PC-3 (cell line): ENCODE measurements around the gene DAPK1. TPM values are rescaled to one million over a fixed set of nuclear protein-coding genes. Genes with fewer than 3 reads are reported as not detected.

Experiments
- ATAC-seq: fragments of 200-7000 bp; cut with Tn5 transposase; 2 replicates; pipeline ENCODE4 v1.9.1; 2020; ENCODE audit warnings: mild to moderate bottlenecking, moderate library complexity
- BruUV-seq: library from RNA; stranded (reverse); fragments of 400-500 nt; replicated peaks from 2 replicates; lab custom pipeline; 2021; lab: Mats Ljungman, UMichigan
- CTCF ChIA-PET: fragments of 300-600 bp; sonication (Branson Sonifier 250); formaldehyde crosslinking; loops from one replicate; lab custom pipeline; 2022; ENCODE audit warnings: antibody characterized with exemption; lab: Charles Lee
- POLR2A ChIA-PET: fragments of 300-600 bp; sonication (Branson Sonifier 250); formaldehyde crosslinking; loops from one replicate; lab custom pipeline; 2022; ENCODE audit warnings: antibody characterized with exemption; ENCODE audit not compliant: unreplicated experiment; lab: Charles Lee
- DNase-seq: peaks from one replicate; pipeline ENCODE4 v3.0.0-alpha.2; 2015
- H2AFZ ChIP-seq: fragments of 300-600 bp; sonication (generic); 2 replicates; pipeline ENCODE4 v1.6.0; 2016; ENCODE audit warnings: antibody characterized with exemption, low read length
- H3F3A ChIP-seq: fragments of 300-600 bp; sonication (generic); one replicate; pipeline ENCODE4 v1.6.0; 2017; ENCODE audit warnings: antibody characterized with exemption, low read length, control low read depth, mild to moderate bottlenecking; ENCODE audit not compliant: unreplicated experiment
- H3K27ac ChIP-seq: fragments of 300-600 bp; sonication (generic); 2 replicates; pipeline ENCODE4 v1.5.1; 2016; ENCODE audit warnings: mild to moderate bottlenecking, low read length
- H3K27me3 ChIP-seq: fragments of 300-600 bp; sonication (generic); 2 replicates; pipeline ENCODE4 v1.6.1; 2016; ENCODE audit warnings: low read length, mixed read lengths
- H3K36me3 ChIP-seq: fragments of 300-600 bp; sonication (generic); 2 replicates; pipeline ENCODE4 v1.6.1; 2016; ENCODE audit warnings: low read depth, mixed run types, low read length, mixed read lengths
- H3K4me1 ChIP-seq: fragments of 300-600 bp; sonication (generic); 2 replicates; pipeline ENCODE4 v1.5.1; 2016; ENCODE audit warnings: low read length; ENCODE audit not compliant: insufficient read depth
- H3K4me2 ChIP-seq: fragments of 300-600 bp; sonication (generic); 2 replicates; pipeline ENCODE4 v1.6.0; 2016; ENCODE audit warnings: low read length
- H3K4me3 ChIP-seq: fragments of 300-600 bp; sonication (generic); 2 replicates; pipeline ENCODE4 v1.5.1; 2016; ENCODE audit warnings: mild to moderate bottlenecking, low read length, mixed read lengths
- H3K79me2 ChIP-seq: fragments of 300-600 bp; sonication (generic); 2 replicates; pipeline ENCODE4 v1.6.1; 2017; ENCODE audit warnings: low read length, mixed read lengths
- H3K9ac ChIP-seq: fragments of 300-600 bp; sonication (generic); 2 replicates; pipeline ENCODE4 v1.6.0; 2016; ENCODE audit warnings: mild to moderate bottlenecking, low read length
- H3K9me2 ChIP-seq: fragments of 300-600 bp; sonication (generic); replicated peaks from 2 replicates; pipeline ENCODE4 v1.6.1; 2016; ENCODE audit warnings: mixed run types, low read length, mixed read lengths
- H3K9me3 ChIP-seq: fragments of 300-600 bp; sonication (generic); 2 replicates; pipeline ENCODE4 v1.6.1; 2016; ENCODE audit warnings: low read length, mixed read lengths
- H4K20me1 ChIP-seq: fragments of 300-600 bp; sonication (generic); 2 replicates; pipeline ENCODE4 v1.6.1; 2016; ENCODE audit warnings: low read length, mixed read lengths
- CTCF ChIP-seq: fragments of 300-600 bp; sonication (generic); conservative IDR thresholded peaks from 2 replicates; pipeline ENCODE4 v1.5.1; 2017; ENCODE audit warnings: antibody characterized with exemption, low read depth, mild to moderate bottlenecking, low read length
- EZH2 ChIP-seq: fragments of 300-600 bp; sonication (generic); IDR thresholded peaks from one replicate; pipeline ENCODE4 v1.6.1; 2017; ENCODE audit warnings: antibody characterized with exemption, mild to moderate bottlenecking, low read length; ENCODE audit not compliant: unreplicated experiment
- EZH2phosphoT487 ChIP-seq: fragments of 300-600 bp; sonication (generic); IDR thresholded peaks from 2 replicates; pipeline ENCODE4 v1.6.1; 2018; ENCODE audit warnings: mild to moderate bottlenecking, antibody characterized with exemption, low read length, borderline replicate concordance
- intact Hi-C: fragments of 100-400 bp; cut with micrococcal nuclease; formaldehyde crosslinking; loops from 2 replicates; pipeline ENCODE4 v1.9.0; 2023
- total RNA-seq: library from RNA; depleted of rRNA; stranded (reverse); fragments of >200 nt; gene quantifications from 2 replicates; pipeline ENCODE4 v1.2.3, GENCODE V29; 2014

The DAPK1 gene
- total RNA-seq, 1 experiment from 2014 or later: not detected

GRCh38 chr9:87524061-87524460, 26.4 kb downstream of the DAPK1 start:
- H2AFZ ChIP-seq: no peak overlapping the region
- CTCF ChIA-PET: no interaction called here

GRCh38 chr9:87525546-87526303, 28.1 kb downstream of the DAPK1 start:
- intact Hi-C loops: no loop called here
- DNase-seq: no peak

More at GRCh38 chr9:87524061-87524460, 26.4 kb downstream of the DAPK1 start:
- Histone ChIP-seq H3K4me1 (no peaks in the 10 kb centered on the region), H4K20me1 (no peaks in the 10 kb centered on the region), H3K4me2 (no peak overlapping the region), H3K9me2 (no peaks in the 10 kb centered on the region), H3F3A (no peaks in the 10 kb centered on the region), H3K79me2 (no peaks in the 10 kb centered on the region), H3K27ac (no peak overlapping the region), H3K9me3 (no peaks in the 10 kb centered on the region), H3K36me3 (no peaks in the 10 kb centered on the region), H3K27me3 (no peaks in the 10 kb centered on the region; the same call in 1 of the 2 replicates), H3K9ac (no peak overlapping the region), H3K4me3 (no peak overlapping the region)
- no peak for TF ChIP-seq EZH2phosphoT487
- TF ChIP-seq CTCF: no peak
- TF ChIP-seq EZH2: no peak
- POLR2A ChIA-PET: no interaction called here
- BruUV-seq: no TSS peak
- no peak for ATAC-seq
- no peak for DNase-seq
- intact Hi-C loops: no loop called here

More at GRCh38 chr9:87525546-87526303, 28.1 kb downstream of the DAPK1 start:
- Histone ChIP-seq H4K20me1 (no peaks in the 10 kb centered on the region), H3K4me2 (no peak overlapping the region), H3K9me3 (no peaks in the 10 kb centered on the region), H3K9me2 (no peaks in the 10 kb centered on the region), H3K27me3 (no peaks in the 10 kb centered on the region; the same call in 1 of the 2 replicates), H3K79me2 (no peaks in the 10 kb centered on the region), H3K4me1 (no peaks in the 10 kb centered on the region), H3F3A (no peaks in the 10 kb centered on the region), H2AFZ (no peak overlapping the region), H3K36me3 (no peaks in the 10 kb centered on the region), H3K27ac (no peak overlapping the region), H3K4me3 (no peak overlapping the region), H3K9ac (no peak overlapping the region)
- POLR2A ChIA-PET: no interaction called here
- CTCF ChIA-PET: no interaction called here
- no TSS peak for BruUV-seq
- ATAC-seq: no peak
- TF ChIP-seq EZH2phosphoT487 (no peak), CTCF (no peak), EZH2 (no peak)
